HepG2 (cell line): Measurements from ENCODE around the gene ARHGEF7. TPM values are rescaled to one million over a fixed set of nuclear protein-coding genes. Genes with fewer than 3 reads are reported as not detected.

Experiments used
- ATAC-seq: fragments of 200-7000 bp; cut with Tn5 transposase; 3 replicates; pipeline ENCODE4 v1.9.1; 2020; ENCODE audit warnings: mild to moderate bottlenecking, moderate library complexity
- BruUV-seq: library from RNA; stranded (reverse); fragments of 400-500 nt; replicated peaks from 2 replicates; lab custom pipeline; 2021; lab: Mats Ljungman, UMichigan
- CTCF ChIA-PET: fragments of 300-600 bp; formaldehyde crosslinking; extraction: SDS; loops from one replicate; lab custom pipeline; 2021; ENCODE audit warnings: low total read pairs, inconsistent platforms, low intra/inter-chr PET ratio; lab: Yijun Ruan, JAX
- POLR2A ChIA-PET: fragments of 350-600 bp; sonication (Branson Sonifier 250); formaldehyde crosslinking; loops from one replicate; lab custom pipeline; 2020; ENCODE audit warnings: antibody characterized with exemption, inconsistent platforms; lab: Yijun Ruan, JAX
- DNase-seq: peaks from one replicate; pipeline ENCODE4 v3.0.0-alpha.2; 2015; ENCODE audit warnings: low spot score
- FAIRE-seq: peaks from 3 replicates; lab custom pipeline; 2011; peaks lifted over from hg19 to GRCh38; lab: Jason Lieb, UNC
- H2AFZ ChIP-seq: one replicate; pipeline ENCODE4 v1.6.1; 2011; ENCODE audit warnings: low read length, inconsistent platforms
- H3K27ac ChIP-seq: fragments of 300-600 bp; 3 replicates; pipeline ENCODE4 v1.8.0; 2011; ENCODE audit warnings: mixed run types, mild to moderate bottlenecking, mixed read lengths, low read length, inconsistent platforms; ENCODE audit not compliant: insufficient read depth; ENCODE audit errors: extremely low read length
- H3K27me3 ChIP-seq, 2 experiments: fragments of 200-600 bp in 1 of 2; 2 replicates in 1 of 2; 3 replicates in 1 of 2; pipeline versions ENCODE4 v1.6.0 to v1.8.0; 2011; ENCODE audit warnings: low read length in 2 of 2, mild to moderate bottlenecking in 2 of 2, moderate library complexity in 2 of 2, inconsistent platforms in 1 of 2; ENCODE audit not compliant: insufficient read depth in 2 of 2, control insufficient read depth in 1 of 2
- H3K36me3 ChIP-seq, 2 experiments: fragments of 200-600 bp in 1 of 2; replicated peaks in 1 of 2; 2 replicates in 1 of 2; 3 replicates in 1 of 2; pipeline versions ENCODE4 v1.5.1 to v1.8.0; 2011; ENCODE audit warnings: low read length in 2 of 2, inconsistent platforms in 1 of 2; ENCODE audit not compliant: insufficient read depth in 2 of 2, control insufficient read depth in 1 of 2
- H3K4me1 ChIP-seq: 2 replicates; pipeline ENCODE4 v1.5.1; 2012; ENCODE audit warnings: low read length, inconsistent platforms; ENCODE audit not compliant: insufficient read depth
- H3K4me2 ChIP-seq: 2 replicates; pipeline ENCODE4 v1.6.0; 2011; ENCODE audit warnings: low read depth, low read length, inconsistent platforms
- H3K4me3 ChIP-seq, 3 experiments: fragments of 200-600 bp in 1 of 3; sonication (generic), shearing (Covaris generic) in 1 of 3; replicated peaks in 1 of 3; 2 replicates each; pipeline ENCODE4 v1.5.1; 2011 to 2016; ENCODE audit warnings: low read length in 3 of 3, inconsistent platforms in 2 of 3, low read depth in 2 of 3, mild to moderate bottlenecking in 2 of 3, control low read depth in 1 of 3, mixed read lengths in 1 of 3; ENCODE audit not compliant: insufficient read depth in 1 of 3
- H3K79me2 ChIP-seq: one replicate; pipeline ENCODE4 v1.6.1; 2011; ENCODE audit warnings: low read length, inconsistent platforms; ENCODE audit not compliant: insufficient read depth
- H3K9ac ChIP-seq: 2 replicates; pipeline ENCODE4 v1.6.0; 2011; ENCODE audit warnings: mild to moderate bottlenecking, low read depth, low read length, inconsistent platforms; ENCODE audit not compliant: insufficient read depth
- H3K9me3 ChIP-seq: 2 replicates; pipeline ENCODE4 v1.5.1; 2012; ENCODE audit warnings: mild to moderate bottlenecking, low read length
- H4K20me1 ChIP-seq: 2 replicates; pipeline ENCODE4 v1.6.0; 2011; ENCODE audit warnings: inconsistent platforms, mild to moderate bottlenecking, low read length, moderate library complexity; ENCODE audit not compliant: insufficient read depth
- AGO2 ChIP-seq: fragments of 200-400 bp; formaldehyde crosslinking; optimal IDR thresholded peaks from 2 replicates; pipeline ENCODE3; 2017; ENCODE audit warnings: mild to moderate bottlenecking, low read depth, low read length, moderate library complexity
- MAZ ChIP-seq, 2 experiments: sonication (generic) in 1 of 2; formaldehyde crosslinking in 1 of 2; IDR thresholded peaks; 2 replicates each; pipeline versions ENCODE4 v1.5.0 to v1.6.1; 2012 to 2020; ENCODE audit warnings: low read depth in 2 of 2, mild to moderate bottlenecking in 2 of 2, borderline replicate concordance in 1 of 2, improper control_type of control experiment in 1 of 2, low read length in 1 of 2, missing genetic modification reagents in 1 of 2, moderate library complexity in 1 of 2
- PBX3 ChIP-seq: sonication (generic); formaldehyde crosslinking; IDR thresholded peaks from 2 replicates; pipeline ENCODE4 v1.8.1; 2023; ENCODE audit warnings: missing genetic modification reagents, inconsistent platforms, borderline replicate concordance
- RFXAP ChIP-seq: sonication (generic); formaldehyde crosslinking; IDR thresholded peaks from 2 replicates; pipeline ENCODE4 v1.4.0; 2020; ENCODE audit warnings: missing genetic modification reagents, borderline replicate concordance
- ZMAT3 ChIP-seq: sonication (generic); formaldehyde crosslinking; conservative IDR thresholded peaks from 2 replicates; pipeline ENCODE4 v1.7.0; 2021; ENCODE audit warnings: missing genetic modification reagents
- ZNF337 ChIP-seq: sonication (generic); formaldehyde crosslinking; IDR thresholded peaks from 2 replicates; pipeline ENCODE4 v1.5.1; 2020; ENCODE audit warnings: missing genetic modification reagents, low read depth, mild to moderate bottlenecking, borderline replicate concordance
- ZNF713 ChIP-seq: sonication (generic); formaldehyde crosslinking; IDR thresholded peaks from 2 replicates; pipeline ENCODE4 v1.4.0; 2020; ENCODE audit warnings: mild to moderate bottlenecking, missing genetic modification reagents
- ZNF800 ChIP-seq: sonication (generic); formaldehyde crosslinking; IDR thresholded peaks from 2 replicates; pipeline ENCODE4 v1.4.0; 2020; ENCODE audit warnings: missing genetic modification reagents
- WGBS: methylation state at CpG from one replicate; pipeline ENCODE4 v1.1.6; 2017; ENCODE audit warnings: low lambda C conversion rate; 5-methylcytosine and 5-hydroxymethylcytosine counted together
- in situ Hi-C: cut with HindIII; loops from 2 replicates; pipeline ENCODE4 v1.10.0; 2017; ENCODE audit warnings: low pct_unique_long_range_greater_than_20kb; ENCODE audit not compliant: extremely low pct_ligation_motif_present
- intact Hi-C: fragments of 100-400 bp; cut with micrococcal nuclease; formaldehyde crosslinking; loops from one replicate; pipeline ENCODE4 v1.10.0; 2022; ENCODE audit not compliant: unreplicated experiment
- polyA plus RNA-seq, 8 experiments: library from polyadenylated mRNA; depleted of rRNA in 3 of 8; stranded (reverse) in 7 of 8; unstranded in 1 of 8; fragments of >200 nt; fragmentation: Illumina TruSeq in 4 of 8; extraction: Trizol in 4 of 8; gene quantifications; 2 replicates each; pipeline versions ENCODE4 v1.2.1 to v1.2.3, GENCODE V29; 2011 to 2016; ENCODE audit warnings: low read depth in 4 of 8, missing spikeins in 1 of 8, mixed read lengths in 1 of 8; ENCODE audit not compliant: insufficient read depth in 1 of 8
- total RNA-seq, 5 experiments: library from RNA; depleted of rRNA; stranded (reverse); fragments of >200 nt; fragmentation: Illumina TruSeq; extraction: Trizol; gene quantifications; 2 replicates each; pipeline ENCODE4 v1.2.3, GENCODE V29; 2016; ENCODE audit warnings: low read depth in 1 of 5
- TF ChIP-seq, protein P1 (sequence below): sonication (generic); formaldehyde crosslinking; IDR thresholded peaks from 2 replicates; pipeline ENCODE4 v1.8.0; 2023; ENCODE audit warnings: mild to moderate bottlenecking, missing genetic modification reagents

ARHGEF7 gene
- total and polyA plus RNA-seq, 2 of the 13 experiments (the other 11 are each of a cell fraction or from before 2014, with no cell fraction given) = 15.7 to 22.3 TPM

- ChIA-PET CTCF (no interaction called here), POLR2A (no interaction called here)
- Histone ChIP-seq H3K4me2 (no peak overlapping the region), H3K27me3 (no peaks in the 10 kb centered on the region), H3K79me2 (no peaks in the 10 kb centered on the region), H4K20me1 (no peaks in the 10 kb centered on the region; the same call in 1 of the 2 replicates), H3K27ac (no peak overlapping the region), H3K4me3 (no peak overlapping the region), H3K4me1 (no peaks in the 10 kb centered on the region), H3K36me3 (peaks cover 36 to 91% of the 10 kb centered on the region in 2 experiments), H3K9ac (no peak overlapping the region), H2AFZ (no peak overlapping the region), H3K9me3 (no peaks in the 10 kb centered on the region)
- 96% methylated on average over 5 of the region's 5 CpGs for WGBS
- DNase-seq (no peak), ATAC-seq (no peak), FAIRE-seq (no peak)
- TF ChIP-seq RFXAP (CRISPR knock-in tag) (no peak), MAZ (IDR thresholded peaks at IDR 0.05; ENCODE audit: borderline replicate concordance, low read depth, low read length) (no peak), MAZ (CRISPR knock-in tag; IDR thresholded peaks at IDR 0.05; ENCODE audit: low read depth) (no peak), ZNF337 (CRISPR knock-in tag) (no peak), ZMAT3 (CRISPR knock-in tag) (no peak)
- TF ChIP-seq, protein P1, sequence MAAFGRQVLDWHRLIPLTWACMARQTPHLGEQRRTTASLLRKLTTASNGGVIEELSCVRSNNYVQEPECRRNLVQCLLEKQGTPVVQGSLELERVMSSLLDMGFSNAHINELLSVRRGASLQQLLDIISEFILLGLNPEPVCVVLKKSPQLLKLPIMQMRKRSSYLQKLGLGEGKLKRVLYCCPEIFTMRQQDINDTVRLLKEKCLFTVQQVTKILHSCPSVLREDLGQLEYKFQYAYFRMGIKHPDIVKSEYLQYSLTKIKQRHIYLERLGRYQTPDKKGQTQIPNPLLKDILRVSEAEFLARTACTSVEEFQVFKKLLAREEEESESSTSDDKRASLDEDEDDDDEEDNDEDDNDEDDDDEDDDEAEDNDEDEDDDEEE = no peak
- intact Hi-C loops (no loop called here), in situ Hi-C loops (no loop called here)
- no TSS peak for BruUV-seq
These were observed 167.3 kb downstream of the ARHGEF7 start for GRCh38 chr13:111282425-111282824.

DNA sequence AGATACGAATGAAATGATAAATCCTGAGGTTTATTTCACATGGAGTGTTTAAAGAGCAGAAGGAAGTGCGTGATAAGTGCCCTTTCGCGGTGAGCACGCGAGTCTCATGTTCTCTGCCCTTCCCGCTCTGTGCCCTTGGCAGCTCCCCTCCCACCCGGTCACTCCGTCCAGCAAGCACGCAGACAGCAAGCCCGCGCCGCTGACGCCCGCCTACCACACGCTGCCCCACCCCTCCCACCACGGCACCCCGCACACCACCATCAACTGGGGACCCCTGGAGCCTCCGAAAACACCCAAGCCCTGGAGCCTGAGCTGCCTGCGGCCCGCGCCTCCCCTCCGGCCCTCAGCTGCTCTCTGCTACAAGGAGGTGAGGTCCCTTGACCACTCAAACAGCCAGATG lies 167.9 kb downstream of the ARHGEF7 start:
- no peak for ATAC-seq
- WGBS = 97% methylated on average over 20 of the region's 23 CpGs
- no peak for FAIRE-seq
- Histone ChIP-seq H3K27ac (no peak overlapping the region), H2AFZ (no peak overlapping the region), H4K20me1 (no peaks in the 10 kb centered on the region; the same call in 1 of the 2 replicates), H3K36me3 (peaks cover 34 to 90% of the 10 kb centered on the region in 2 experiments), H3K4me2 (no peak overlapping the region), H3K9me3 (no peaks in the 10 kb centered on the region), H3K4me1 (no peaks in the 10 kb centered on the region), H3K27me3 (no peaks in the 10 kb centered on the region), H3K4me3 (no peak overlapping the region), H3K79me2 (no peaks in the 10 kb centered on the region), H3K9ac (no peak overlapping the region)
- POLR2A ChIA-PET = no interaction called here
- no TSS peak for BruUV-seq
- no peak for DNase-seq
- CTCF ChIA-PET = no interaction called here
- intact Hi-C loops = no loop called here
- in situ Hi-C loops = no loop called here
- TF ChIP-seq PBX3 (CRISPR knock-in tag) (no peak), ZNF713 (CRISPR knock-in tag) (no peak), AGO2 (peak; percentile 33), ZNF800 (no peak)
